Suppressor macrophage treated with lipopolysaccharide for 4 hours (primary cell): ENCODE results near the gene ZNF775.

Experiments
- DNase-seq: peaks from one replicate; pipeline ENCODE4 v3.0.0-alpha.2; 2020

The ZNF775 gene

DNA sequence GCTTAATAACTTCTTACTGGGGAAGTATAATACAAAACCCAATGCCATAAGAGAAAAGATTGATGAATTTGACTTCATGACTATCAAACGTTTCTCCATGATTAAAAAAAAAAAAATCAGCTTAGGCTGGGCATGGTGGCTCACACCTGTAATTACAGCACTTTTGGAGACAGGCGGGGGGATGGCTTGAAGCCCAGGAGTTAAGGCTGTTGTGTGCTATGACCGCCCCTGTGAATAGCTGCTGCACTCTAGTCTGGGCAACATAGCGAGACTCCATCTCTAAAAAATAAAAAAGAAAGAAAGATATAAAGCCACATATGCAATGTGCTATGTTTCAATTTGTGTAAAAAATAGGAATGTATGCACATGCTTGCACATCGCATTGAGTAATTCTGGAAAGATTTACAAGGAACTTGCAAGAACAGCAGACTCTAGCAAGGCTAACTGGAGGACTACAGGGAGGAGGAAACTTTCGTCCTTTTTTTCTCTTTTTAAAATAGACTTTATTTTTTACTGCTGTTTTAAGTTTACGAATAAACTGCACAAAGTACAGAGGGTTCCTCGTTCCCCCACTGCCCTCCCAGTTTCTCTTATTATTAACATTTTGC, 27.4 kb upstream of the ZNF775 start:
- peak; percentile 47 for DNase-seq

DNA sequence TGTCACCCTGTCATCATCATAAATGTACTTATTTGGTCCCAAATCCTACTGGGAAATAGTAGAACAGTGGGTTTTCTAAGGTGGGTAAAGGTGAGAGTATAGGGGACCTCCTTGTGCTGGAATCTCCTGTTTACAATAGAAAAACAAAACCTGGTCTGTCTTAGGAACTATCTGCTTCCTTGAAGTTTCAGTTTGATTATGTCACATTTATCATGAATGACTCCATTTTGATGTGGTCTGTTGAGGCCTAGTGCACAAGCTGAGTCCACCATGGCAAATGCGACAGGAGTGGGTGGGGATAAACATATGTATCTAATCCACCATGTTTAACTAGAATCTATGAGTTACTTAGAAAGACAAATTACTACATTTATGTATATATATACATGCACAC, 23.5 kb upstream of the ZNF775 start:
- no peak for DNase-seq

DNA sequence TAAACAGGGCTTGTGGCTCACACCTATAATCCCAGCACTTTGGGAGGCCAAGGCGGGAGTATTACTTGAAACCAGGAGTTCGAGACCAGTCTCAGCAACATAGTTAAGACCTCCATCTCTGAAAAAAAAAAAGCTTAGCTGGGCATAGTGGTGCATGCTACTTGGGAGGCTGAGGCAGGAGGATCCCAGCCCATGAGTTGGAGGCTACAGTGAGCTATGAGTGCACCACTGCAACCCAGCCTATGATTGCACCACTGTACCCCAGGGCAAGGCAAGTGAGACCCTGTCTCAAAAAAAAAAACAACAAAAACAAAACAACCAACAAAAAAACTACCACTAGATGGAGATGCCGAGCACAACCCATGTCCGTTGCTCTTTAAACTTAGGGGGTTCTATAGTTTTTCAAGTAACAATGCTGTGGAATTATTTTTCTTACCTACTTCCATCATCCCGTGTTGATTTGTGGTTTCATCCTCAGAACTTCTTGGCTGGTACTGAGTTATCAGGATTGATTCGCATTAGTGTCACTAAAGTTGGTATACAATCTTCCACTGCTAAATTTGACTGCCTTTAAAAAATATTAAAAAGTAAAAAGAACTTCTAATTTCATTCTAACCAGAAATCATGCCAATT, 22.7 kb upstream of the ZNF775 start:
- peak; percentile 49 for DNase-seq

DNA sequence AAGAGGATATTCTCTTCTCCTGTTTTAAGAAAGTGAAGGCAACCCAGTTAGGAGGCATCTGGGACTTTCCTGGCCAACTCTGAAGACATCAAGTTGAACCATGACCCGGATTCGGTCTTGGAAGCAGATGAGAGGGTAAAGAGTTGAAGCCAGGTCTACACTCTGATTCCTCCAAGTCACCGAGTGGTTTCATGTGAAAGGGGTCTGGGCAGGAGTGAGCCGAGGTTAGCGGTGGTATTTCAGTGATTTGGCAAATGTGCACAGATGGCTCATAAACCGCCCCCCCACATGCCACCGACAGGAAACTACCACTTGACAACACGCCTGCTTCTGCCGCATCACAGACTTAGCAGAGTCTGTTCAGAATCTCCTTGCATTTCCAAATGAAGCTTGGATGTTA, 21.9 kb upstream of the ZNF775 start:
- peak; percentile 44 for DNase-seq

DNA sequence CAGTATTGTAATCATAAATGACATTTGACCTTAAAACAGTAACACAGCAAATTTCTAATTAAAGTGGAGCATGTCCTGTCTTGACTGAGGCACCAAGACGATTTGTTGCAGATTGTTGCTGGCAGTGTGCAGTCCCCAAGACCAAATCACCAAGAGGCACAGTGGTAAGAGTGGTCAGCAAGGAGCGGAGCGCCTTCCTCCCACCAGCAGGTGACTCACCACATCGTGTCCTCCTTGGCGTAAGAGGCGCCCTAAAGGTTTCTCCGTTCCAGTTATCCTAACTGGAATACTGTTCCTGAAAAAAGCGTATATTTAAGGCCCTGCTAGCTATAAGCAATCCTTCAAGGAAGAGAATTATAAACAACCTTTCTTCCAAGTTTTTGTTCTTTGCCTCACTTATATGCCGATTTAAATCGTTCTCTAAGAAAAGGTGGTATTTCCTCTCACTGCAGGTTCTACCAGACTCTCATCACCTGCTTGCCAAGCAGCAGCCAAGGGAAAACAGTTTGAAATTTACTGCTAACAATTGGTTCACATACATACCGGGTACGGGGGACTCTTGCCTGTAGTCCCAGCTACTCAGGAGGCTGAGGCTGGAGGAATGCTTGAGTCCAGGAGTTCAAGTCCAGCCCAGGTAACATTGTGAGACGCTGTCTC, 21.2 kb upstream of the ZNF775 start:
- DNase-seq, result no peak

DNA sequence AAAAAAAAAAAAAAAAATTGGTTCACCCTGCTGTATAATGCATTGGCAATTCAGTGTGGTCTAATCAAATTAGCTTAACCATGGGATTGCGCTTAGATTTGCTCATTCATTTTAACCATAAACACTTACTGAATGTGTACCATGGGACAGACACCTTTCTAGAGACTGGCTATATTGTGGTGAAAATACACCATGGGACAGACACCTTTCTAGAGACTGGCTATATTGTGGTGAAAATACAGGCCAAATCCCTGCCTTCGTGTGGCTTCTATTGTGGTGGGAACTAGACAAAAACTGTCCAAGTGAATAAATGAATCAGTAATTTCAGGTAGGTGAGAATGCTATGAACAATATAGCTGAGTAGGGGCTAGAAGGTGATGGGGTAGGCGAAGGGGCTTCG, 20.7 kb upstream of the ZNF775 start:
- no peak for DNase-seq

DNA sequence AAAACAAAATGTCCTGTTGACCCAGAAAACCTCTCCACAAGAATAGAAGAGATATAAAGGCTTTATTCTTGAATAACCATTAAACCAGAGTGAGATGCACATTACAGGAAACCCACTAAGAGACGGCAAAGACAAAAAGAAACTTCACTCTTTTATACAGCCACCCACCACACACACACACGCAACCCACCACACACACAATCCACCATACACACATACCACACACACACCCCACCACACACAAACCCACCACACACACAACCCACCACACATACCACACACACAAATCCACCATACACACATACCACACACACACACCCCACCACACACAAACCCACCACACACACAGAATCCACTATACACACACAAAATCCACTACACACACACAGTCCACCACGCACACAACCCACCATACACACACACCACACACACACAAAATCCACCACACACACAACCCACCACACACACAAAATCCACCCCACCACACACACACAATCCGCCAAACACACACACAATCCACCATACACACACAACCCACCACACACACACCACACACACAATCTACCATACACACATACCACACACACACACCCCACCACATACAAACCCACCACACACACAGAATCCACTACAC, 20.0 kb upstream of the ZNF775 start:
- DNase-seq, result no peak

DNA sequence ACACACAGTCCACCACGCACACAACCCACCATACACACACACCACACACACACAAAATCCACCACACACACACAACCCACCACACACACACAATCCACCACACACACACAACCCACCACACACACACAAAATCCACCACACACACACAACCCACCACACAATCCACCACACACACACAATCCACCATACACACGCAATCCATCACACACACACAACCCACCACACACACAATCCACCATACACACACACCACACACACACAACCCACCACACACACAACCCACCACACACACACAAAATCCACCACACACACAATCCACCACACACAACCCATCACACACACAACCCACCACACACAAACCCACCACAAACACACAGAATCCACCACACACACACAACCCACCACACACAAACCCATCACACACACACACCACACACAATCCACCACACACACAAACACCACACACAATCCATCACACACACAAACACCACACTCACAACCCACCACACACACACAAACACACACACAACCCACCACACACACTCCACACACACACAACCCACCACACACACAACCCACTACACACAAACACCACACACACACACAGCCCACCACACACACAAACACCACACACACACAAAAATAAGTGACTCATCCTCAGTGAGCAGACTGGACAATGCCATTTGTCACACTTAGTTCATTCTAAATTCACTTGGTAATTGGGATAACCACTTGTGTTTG, 19.3 kb upstream of the ZNF775 start:
- DNase-seq, result no peak

DNA sequence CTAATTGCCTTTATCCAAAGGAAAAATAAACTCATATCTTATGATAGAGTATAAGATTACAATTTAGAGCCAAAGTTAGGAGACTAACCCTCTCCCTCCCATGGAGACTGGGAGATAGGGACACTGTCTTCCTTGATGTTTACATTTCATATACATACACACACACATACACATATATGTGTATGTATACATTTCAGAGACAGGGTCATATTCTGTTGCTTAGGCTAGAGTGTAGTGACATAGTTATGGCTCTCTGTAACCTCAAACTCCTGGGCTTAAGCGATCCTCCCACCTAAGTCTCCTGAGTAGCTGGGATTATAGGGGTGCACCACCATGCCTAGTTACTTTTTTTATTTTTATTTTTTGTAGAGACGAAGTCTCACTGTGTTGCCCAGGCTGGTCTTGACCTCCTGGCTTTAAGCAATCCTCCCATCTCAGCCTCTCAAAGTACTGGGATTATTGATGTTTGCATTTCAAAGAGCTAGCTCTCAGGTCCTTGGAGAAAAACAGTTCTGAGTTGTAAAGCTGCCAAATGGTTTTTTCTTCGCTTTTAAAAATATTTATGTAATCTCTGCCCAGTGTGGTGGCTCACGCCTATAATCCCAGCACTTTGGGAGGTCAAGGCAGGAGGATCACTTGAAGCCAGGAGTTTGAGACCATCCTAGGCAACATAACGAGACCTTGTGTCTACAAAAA, 18.6 kb upstream of the ZNF775 start:
- no peak for DNase-seq

DNA sequence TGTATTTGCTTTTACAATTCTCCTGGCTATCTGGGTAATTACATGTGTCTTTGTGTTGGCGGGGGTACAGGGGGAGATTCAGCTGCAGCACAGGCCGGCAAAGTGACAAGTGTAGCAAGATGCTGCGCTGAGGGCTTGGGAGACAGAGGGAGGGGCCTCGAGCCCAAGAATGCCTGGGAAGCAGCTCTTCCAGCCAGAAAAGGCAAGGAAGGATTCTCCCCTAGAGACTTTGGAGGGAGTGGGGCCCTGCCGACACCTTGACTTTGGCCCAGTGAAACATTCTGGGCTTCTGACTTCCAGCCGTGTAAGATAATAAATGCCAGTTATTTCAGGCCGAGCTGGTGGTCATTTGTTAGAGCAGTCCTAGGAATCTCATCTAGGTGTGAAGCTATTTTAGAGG, 17.7 kb upstream of the ZNF775 start:
- no peak for DNase-seq

DNA sequence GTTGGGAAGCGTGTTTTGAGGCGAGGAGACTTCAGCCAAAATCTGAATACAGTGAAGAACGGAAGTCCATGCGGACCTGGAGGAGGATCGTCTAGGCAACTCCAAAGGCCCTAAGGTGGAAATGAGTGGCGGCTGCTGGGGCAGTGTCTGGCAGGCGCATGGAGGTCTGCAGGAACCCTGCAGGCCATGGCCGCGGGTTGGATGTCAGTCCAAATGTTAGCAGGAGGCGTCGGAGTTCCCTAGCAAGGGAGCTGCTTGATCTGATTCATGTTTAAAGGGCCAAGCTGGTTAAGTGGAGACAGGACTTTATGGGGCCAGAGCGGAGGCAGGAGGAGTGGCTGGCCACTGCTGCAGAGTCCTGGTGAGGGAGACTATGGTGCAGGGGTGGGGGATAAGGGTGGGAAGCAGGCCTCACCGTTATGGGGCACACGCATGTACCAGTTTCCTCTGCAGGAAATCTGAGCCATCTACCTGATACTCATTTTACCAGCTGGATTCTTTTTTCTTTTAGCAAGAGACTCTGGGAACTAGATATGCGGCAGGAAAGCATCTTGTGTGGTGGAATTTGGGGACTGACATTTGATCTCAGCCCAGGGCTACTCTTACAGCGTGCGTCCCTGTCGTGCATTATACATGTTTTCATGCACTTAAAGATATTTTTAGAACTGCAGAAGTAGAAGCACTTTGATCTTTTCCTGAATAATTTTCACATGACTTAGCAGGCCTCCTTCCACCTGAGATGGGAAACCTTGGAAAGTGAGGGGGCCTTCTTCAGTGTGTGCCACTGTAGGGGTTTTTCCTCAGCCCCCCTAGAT, 17.1 kb upstream of the ZNF775 start:
- DNase-seq, result no peak

DNA sequence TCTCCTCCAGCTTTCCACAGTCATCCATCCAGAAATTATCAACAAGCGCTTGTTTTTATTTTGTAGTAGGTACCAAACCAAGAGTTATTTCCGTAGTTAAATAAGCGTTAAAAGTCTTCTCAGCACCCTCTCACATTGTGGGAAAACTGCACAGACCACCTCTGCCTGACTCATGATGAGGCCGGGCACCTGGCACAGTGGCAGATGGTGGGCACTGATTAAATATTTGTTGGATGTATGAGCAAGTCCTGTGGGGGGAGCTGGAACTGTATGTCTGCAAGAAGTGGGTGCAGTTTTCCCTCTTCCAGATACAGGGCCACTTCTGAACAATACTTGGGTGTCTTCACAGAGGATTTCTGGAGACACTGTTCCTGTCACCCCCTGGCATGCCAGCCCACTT, 15.8 kb upstream of the ZNF775 start:
- no peak for DNase-seq

DNA sequence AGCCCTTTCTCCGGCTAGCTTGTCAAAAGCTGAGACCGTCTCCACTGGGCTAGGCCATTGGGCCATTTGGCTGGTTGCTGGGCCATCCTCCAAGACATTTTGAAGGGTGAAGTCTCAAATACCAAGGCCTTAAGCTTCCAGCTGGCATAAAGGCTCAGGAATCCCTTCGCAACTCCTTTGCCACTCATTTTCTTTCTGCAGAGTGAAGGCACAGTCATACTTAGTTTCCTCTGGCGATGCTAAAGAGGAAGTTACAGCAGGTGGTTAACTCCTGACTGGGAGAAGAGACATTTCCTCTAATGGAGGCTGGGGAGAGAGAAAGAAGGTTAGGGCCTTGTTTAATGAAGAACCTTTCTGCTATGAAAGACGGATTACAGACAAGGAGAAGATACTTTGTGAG, 15.3 kb upstream of the ZNF775 start:
- DNase-seq, result peak; percentile 83

DNA sequence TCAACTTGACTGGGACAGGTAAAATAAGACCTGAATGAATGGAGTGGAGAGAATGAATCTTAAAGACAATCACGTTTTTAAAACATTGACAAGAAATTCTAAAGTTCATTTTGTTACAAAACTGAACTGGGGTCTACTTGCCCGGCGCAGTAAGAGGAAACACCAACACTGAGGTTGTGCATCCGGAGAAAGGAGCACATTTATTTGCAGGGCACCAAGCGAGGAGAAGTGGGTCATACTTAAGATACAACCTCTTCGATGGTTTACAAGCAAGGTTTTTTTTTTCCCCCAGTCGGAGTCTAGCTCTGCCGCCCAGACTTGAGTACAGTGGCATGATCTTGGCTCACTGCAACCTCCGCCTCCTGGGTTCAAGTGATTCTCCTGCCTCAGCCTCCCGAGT, 13.9 kb upstream of the ZNF775 start:
- DNase-seq, result no peak

DNA sequence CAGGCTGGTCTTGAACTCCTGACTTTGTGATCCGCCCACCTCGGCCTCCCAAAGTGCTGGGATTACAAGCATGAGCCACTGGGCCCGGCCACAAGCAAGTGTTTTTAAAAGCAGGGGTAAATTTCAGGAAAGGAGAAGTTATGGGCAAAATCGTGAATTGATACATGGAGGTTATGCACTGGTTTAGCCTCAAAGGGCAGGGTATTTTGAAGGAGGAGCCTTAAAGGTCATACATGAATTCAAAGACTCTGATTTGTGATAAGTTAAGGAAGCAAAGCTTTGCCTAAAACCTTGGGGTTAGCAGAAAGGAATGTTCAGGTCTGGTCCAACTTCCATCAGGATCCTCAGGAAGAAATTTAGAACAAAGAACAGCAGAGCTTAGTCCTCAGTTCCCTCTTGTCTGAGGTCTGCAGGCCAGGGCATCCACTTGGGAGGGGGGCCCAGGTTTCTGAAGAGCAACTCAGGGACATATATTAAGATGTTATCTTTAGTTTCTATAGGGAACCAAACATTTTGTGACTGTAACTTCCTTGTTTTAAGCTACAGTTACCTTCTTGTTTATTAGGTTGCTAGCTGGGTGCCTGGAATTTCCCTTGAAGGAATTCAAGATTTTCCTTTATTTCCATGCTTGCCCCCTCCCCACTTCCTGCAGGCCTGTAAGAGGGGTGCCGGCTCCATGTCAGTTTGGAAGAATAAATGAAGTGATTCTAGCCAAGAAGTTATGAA, 13.3 kb upstream of the ZNF775 start:
- DNase-seq, result peak; percentile 62

DNA sequence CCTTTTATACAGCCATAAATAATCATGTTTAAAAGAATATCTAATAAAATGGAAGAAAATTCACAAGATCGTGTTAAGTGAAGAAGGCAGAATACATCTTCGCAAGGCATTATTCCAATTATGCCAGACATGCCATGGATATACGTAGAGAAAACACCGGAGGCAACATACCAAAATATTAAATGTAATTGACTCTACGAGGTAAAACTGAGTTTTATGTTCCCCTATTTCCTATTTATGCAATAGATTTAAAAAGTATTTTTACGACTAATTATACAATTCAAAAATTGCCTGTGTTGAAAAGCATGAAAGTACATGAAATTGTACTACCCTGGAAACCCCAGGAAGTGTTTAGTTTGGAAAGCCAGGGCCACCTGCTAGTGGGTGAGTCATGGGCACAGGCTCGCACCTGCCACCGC, 11.4 kb upstream of the ZNF775 start:
- DNase-seq, result no peak

DNA sequence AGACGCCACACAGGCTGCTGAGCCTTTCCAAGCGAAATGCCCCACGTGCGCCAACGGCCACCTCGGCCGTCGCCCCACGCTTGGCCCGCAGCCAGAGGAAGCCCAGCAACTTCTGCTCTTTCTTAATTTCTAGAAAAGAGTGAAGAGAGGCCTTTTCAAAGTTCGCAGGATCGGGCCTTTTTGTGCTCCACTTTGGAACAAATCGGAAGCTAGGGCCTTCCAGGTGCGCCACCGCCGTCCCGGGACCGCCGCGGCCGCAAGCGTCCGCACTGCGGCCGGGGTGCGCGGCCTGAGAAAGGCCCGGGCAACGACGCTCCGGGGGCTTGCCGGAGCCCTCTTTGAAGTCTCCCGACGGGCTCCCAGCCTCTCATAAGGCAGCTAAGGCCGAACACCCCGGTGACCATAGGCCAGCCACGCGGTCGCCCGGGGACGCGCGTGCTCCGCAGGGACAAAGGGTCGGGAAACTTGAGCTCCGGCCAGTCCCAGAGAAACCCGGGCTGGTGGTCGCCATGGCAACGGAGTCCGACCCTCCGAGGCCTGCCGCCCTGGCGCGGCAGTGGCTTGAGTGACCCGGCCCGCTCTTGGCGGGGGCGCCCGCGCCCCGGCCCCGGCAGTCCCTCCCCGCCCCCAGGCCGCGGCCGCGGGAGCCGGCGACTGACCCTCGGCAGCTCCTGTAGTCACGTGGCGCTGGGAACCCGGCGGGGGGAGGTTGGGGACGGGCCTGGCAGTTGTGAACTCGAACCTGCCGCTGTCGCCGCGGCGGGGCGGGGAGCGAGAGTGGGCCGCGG, 10.8 kb upstream of the ZNF775 start, which contains the start of gene REPIN1:
Gene REPIN1 (plus strand): TSS at position 727 of the 788 bp plus-strand sequence. CDS start 890 bp downstream, outside the sequence.
- peak; percentile 87 for DNase-seq

DNA sequence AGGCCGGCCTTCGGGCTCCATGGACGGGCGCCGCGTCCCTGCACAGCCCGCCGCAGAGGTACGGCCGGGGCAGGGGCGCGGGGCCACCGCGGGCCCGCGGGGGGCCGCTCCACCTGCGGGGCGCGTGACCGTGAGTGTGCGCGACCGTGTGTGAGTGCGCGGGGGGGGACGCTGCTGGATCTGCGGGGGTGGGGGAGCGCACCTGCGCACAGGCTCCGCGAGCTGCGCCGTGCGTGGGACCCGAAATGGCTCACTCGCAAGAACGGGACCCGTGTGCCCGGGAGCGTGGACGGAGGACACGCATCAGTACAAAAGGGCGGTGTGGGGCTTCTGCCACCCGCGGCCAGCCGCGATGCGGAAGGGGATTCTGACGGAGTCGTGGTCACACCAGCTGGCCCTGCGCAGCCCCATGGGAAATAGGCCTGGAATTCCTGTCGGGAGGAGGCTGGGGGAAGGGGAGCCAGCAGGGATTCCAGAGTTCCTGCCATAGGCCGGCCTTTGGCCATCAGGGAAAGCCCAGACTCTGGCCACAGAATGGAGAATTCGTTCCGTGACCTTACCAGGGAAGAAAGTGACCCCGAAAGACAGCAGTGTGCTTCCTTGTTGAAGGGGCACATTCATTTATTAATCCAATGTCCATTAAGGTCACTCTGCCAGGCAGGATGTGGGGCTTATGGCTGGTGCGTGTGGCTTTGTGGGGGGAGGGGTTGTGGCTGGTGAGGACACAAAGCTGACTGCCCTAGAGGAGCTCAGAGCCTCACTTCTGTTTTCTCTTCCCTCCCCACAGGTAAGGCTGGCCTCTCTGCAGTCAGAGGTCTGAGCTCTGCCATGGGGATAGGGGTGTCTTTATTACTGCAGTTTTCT, 10.0 kb upstream of the ZNF775 start:
- DNase-seq, result peak; percentile 41
